Glutamatergic neuron (in vitro differentiated cells): ENCODE measurements around the gene TMEM108. TPM values are rescaled to one million over a fixed set of nuclear protein-coding genes. Genes with fewer than 3 reads are reported as not detected.

Experiments used
- DNase-seq: peaks from one replicate; pipeline ENCODE4 v3.0.0; 2022
- H3K27ac Mint-ChIP-seq: one replicate; pipeline ENCODE4 v1.8.0; 2020; ENCODE audit warnings: mild to moderate bottlenecking, mixed read lengths, inconsistent platforms; ENCODE audit not compliant: unreplicated experiment
- H3K27me3 Mint-ChIP-seq: one replicate; pipeline ENCODE4 v1.8.0; 2020; ENCODE audit warnings: mild to moderate bottlenecking, moderate library complexity, mixed read lengths, inconsistent platforms; ENCODE audit not compliant: unreplicated experiment
- H3K36me3 Mint-ChIP-seq: one replicate; pipeline ENCODE4 v1.8.0; 2020; ENCODE audit warnings: mild to moderate bottlenecking, mixed read lengths, inconsistent platforms; ENCODE audit not compliant: unreplicated experiment
- H3K4me1 Mint-ChIP-seq: one replicate; pipeline ENCODE4 v1.8.0; 2020; ENCODE audit warnings: mild to moderate bottlenecking, low read depth, mixed read lengths, inconsistent platforms; ENCODE audit not compliant: unreplicated experiment
- H3K4me3 Mint-ChIP-seq: one replicate; pipeline ENCODE4 v1.8.0; 2020; ENCODE audit warnings: mild to moderate bottlenecking, mixed read lengths, inconsistent platforms; ENCODE audit not compliant: unreplicated experiment
- H3K9me3 Mint-ChIP-seq: one replicate; pipeline ENCODE4 v1.8.0; 2020; ENCODE audit warnings: mild to moderate bottlenecking, moderate library complexity, mixed read lengths, inconsistent platforms; ENCODE audit not compliant: unreplicated experiment
- total RNA-seq: library from RNA; stranded (reverse); fragmentation: NEBNext Ultra II Directional; extraction: Animal tissue kit (Norgen Biotek cat#: 25700); gene quantifications from one replicate; pipeline ENCODE4 v1.2.1, GENCODE V29; 2021; ENCODE audit not compliant: unreplicated experiment
- TF ChIP-seq, protein P1 (sequence below): fragments of 200-600 bp; sonication (generic); IDR thresholded peaks from one replicate; pipeline ENCODE4 v1.5.0; 2021; ENCODE audit not compliant: partially characterized antibody, unreplicated experiment

The TMEM108 gene
- total RNA-seq, 1 donor from 2014 or later, result 9.0 TPM

DNA sequence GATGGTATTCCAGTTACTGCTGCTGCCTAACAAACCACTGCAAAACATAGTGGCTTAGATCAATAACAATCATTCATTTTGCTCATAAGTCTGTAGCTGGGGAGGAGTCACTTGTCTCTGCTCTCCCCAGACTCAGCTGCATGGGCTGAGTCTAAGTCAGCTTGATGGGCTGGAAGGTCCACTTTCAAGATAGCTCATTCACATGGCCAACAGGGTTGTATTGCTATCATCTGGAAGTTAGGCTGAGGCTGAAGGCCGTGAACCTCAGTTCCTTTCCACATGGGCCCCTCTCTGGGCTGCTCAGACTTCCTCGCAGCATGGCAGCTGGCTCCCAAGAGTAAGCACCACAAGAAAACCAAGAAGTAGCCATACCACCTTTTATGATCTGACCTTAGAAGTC is 333.0 kb downstream of the TMEM108 start:
- Mint-ChIP-seq H3K9me3 (peaks cover 2% of the 10 kb centered on the region), H3K4me3 (no peak overlapping the region), H3K36me3 (no peaks in the 10 kb centered on the region), H3K27ac (no peak overlapping the region), H3K27me3 (no peaks in the 10 kb centered on the region), H3K4me1 (peaks cover 9% of the 10 kb centered on the region)
- TF ChIP-seq, protein P1, sequence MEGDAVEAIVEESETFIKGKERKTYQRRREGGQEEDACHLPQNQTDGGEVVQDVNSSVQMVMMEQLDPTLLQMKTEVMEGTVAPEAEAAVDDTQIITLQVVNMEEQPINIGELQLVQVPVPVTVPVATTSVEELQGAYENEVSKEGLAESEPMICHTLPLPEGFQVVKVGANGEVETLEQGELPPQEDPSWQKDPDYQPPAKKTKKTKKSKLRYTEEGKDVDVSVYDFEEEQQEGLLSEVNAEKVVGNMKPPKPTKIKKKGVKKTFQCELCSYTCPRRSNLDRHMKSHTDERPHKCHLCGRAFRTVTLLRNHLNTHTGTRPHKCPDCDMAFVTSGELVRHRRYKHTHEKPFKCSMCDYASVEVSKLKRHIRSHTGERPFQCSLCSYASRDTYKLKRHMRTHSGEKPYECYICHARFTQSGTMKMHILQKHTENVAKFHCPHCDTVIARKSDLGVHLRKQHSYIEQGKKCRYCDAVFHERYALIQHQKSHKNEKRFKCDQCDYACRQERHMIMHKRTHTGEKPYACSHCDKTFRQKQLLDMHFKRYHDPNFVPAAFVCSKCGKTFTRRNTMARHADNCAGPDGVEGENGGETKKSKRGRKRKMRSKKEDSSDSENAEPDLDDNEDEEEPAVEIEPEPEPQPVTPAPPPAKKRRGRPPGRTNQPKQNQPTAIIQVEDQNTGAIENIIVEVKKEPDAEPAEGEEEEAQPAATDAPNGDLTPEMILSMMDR, result no peak
- no peak for DNase-seq

DNA sequence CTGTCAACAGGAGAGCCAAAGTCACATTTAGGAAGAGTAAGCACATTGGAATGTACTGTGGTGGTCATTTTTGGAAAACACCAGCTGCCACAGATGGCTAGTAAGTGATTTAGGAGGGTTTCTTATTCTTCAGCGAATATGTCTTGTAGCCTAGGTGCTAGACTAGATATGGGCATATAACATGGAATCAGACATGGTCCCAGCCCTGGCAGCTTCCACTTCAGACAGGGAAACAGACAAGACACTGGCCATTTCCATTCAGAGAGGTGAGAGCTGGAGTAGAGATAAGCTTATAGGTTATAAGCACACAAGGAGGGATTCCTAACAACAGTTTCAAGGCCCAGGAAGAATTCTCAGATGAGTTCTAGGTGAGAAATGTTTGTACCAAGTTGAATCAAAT is 333.5 kb downstream of the TMEM108 start:
- TF ChIP-seq, protein P1, result no peak
- H3K27ac Mint-ChIP-seq, result no peak overlapping the region

DNA sequence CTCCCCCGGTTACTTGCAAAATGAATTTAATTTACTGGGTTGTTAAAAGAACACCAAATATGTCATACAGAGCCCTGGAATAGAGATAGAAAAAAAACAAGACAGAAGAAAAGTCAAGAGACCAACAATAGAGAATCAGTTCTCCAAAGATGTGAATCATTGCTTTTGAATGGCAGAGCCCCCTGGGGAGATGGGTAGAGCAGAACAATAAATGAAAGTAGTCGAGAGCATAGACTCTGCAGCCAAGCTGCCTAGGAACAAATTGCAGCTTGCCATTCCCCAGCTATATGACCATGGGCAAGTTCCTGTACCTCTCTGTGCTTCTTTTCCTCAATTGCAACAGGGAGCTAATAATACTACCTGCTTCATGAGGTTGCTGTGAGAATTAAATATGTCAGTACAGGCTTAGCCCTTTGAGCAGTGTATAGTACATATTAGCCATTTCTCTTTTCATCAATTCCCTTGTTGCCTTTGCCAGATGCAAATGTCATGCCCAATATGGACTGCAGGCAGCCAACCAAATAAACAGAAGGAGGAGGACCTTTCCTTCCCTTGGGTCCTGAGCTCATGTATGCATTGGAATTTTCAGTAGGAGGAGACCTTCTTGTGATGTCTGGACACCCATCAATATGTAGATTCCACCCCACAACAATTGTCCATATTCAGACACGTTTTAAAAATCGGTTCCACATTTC is 336.7 kb downstream of the TMEM108 start:
- H3K27ac Mint-ChIP-seq, result no peak overlapping the region
- H3K4me3 Mint-ChIP-seq, result peak overlapping the region; percentile 3
- H3K9me3 Mint-ChIP-seq, result peaks cover 2% of the 10 kb centered on the region
- no peak for DNase-seq
- H3K36me3 Mint-ChIP-seq, result no peaks in the 10 kb centered on the region
- H3K4me1 Mint-ChIP-seq, result peaks cover 9% of the 10 kb centered on the region
- H3K27me3 Mint-ChIP-seq, result no peaks in the 10 kb centered on the region
- TF ChIP-seq, protein P1, result no peak

More for the DNA sequence above, 333.5 kb downstream of the TMEM108 start:
- no peak for DNase-seq
- H3K36me3 Mint-ChIP-seq, result no peaks in the 10 kb centered on the region
- H3K4me3 Mint-ChIP-seq, result no peak overlapping the region
- H3K27me3 Mint-ChIP-seq, result no peaks in the 10 kb centered on the region
- H3K4me1 Mint-ChIP-seq, result peaks cover 9% of the 10 kb centered on the region
- H3K9me3 Mint-ChIP-seq, result peaks cover 2% of the 10 kb centered on the region

DNA sequence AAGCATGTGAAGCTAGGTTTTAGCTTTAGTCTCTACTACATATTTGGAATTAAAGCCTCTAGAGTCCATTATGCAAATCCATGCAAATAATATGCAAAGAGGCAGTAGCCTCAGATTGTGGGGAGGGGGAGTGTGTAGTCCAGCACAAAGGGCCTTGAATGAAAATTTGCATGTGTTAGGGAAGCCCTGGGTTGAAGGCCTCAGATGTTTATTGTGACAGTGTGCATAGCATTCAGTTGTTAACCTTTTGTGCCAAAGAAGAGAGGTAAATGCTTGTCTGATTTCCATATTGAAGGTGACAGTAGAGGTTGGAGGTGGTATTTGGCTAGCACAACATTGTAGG is 337.2 kb downstream of the TMEM108 start:
- Mint-ChIP-seq H3K36me3 (no peaks in the 10 kb centered on the region), H3K27ac (no peak overlapping the region), H3K4me1 (peaks cover 9% of the 10 kb centered on the region), H3K4me3 (no peak overlapping the region), H3K27me3 (no peaks in the 10 kb centered on the region), H3K9me3 (peaks cover 2% of the 10 kb centered on the region)
- no peak for DNase-seq
- TF ChIP-seq, protein P1, result no peak

DNA sequence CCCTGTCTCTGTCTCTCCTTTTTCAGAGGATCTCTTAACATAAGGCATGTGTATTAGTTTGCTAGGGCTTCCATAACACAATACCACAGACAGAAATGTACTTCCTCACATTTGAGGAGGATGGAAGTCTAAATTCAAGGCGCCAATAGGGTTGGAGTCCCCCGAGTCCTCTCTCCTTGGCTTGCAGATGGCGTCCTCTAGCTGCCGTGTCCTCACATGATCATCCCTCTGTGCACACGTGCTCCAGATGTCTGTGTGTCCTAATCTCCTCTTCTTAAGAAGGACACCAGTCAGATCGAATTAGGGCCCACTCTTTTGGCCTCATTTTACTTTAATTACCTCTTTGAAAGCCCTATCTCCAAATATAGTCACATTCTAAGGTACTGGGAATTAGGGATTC is 338.6 kb downstream of the TMEM108 start:
- TF ChIP-seq, protein P1, result no peak
- Mint-ChIP-seq H3K27me3 (peaks cover 3% of the 10 kb centered on the region), H3K9me3 (peaks cover 2% of the 10 kb centered on the region), H3K27ac (no peak overlapping the region), H3K4me1 (peaks cover 10% of the 10 kb centered on the region), H3K4me3 (no peak overlapping the region), H3K36me3 (peaks cover 5% of the 10 kb centered on the region)
- DNase-seq, result no peak
